ENCODE data around the gene SYMPK.

SYMPK gene

DNA sequence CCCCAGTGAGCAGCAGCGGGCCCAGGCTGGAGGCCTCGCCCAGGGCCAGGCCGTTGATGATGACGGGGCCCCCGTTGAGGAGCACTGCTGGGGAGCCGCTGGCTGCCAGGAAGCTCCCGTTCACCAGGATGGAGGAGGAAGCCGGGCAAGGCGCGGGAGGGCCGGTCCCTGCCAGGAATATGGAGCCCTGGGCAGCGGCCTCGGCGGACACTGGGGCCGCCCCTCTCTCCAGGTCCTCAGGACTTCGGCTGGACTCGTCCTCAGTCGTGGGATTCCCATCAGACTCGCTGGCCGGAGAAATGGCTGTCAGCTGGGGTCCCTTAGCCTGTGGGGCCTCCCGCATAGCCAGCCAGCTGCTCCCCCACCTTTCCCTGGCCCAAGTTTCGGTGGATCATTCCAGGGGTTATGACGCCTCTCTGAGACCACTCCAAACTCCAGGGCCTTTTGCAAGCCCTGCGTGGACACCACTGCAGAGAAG is 96.0 kb downstream of the SYMPK start:
- no peak for DNase-seq (ENCODE audit: low spot score)

DNA sequence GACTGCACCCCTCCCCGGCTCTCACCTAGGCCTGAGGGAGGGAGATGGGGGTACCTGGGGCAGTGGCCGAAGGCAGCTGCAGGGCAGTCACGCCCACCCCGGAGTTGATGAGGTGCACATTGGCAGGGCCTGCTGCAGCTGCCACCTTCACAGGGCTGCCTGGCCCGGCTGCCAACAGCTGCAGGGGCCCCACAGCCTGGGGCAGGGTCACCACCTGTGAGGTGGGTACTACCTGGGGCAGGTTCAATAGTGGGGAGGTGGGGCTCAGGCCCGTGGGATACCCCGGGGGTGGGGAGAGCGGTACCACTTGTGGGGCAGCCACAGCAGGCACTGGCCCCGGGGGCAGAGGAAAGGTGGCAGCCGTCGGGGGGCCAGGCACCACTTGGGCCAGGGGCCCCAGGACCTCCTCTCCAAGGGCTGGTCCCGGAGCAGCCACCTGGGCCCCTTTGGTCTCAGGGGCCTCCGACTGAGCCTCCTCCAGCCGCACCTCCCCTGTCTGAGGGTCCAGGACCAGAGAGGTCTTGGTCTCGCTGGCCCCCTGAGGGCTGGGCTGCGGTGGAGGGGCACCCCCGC is 96.6 kb downstream of the SYMPK start:
- no peak for DNase-seq (ENCODE audit: low spot score)

GRCh38 chr19:45765702-45766295 is 97.1 kb downstream of the SYMPK start:
- DNase-seq (ENCODE audit: low spot score) = no peak
